Activated T-cell treated with anti-CD3 and anti-CD28 coated beads for 48 hours (primary cell): Measurements from ENCODE around the gene HTD2.
"Not testable (repeated sequence)": the region's sequence is repeated elsewhere in the genome, so short reads cannot be mapped to it uniquely, and the experiment has no call there.

Experiments used
- DNase-seq: peaks from one replicate; pipeline ENCODE4 v3.0.0-alpha.2; 2020; ENCODE audit warnings: low read depth

The HTD2 gene

DNA sequence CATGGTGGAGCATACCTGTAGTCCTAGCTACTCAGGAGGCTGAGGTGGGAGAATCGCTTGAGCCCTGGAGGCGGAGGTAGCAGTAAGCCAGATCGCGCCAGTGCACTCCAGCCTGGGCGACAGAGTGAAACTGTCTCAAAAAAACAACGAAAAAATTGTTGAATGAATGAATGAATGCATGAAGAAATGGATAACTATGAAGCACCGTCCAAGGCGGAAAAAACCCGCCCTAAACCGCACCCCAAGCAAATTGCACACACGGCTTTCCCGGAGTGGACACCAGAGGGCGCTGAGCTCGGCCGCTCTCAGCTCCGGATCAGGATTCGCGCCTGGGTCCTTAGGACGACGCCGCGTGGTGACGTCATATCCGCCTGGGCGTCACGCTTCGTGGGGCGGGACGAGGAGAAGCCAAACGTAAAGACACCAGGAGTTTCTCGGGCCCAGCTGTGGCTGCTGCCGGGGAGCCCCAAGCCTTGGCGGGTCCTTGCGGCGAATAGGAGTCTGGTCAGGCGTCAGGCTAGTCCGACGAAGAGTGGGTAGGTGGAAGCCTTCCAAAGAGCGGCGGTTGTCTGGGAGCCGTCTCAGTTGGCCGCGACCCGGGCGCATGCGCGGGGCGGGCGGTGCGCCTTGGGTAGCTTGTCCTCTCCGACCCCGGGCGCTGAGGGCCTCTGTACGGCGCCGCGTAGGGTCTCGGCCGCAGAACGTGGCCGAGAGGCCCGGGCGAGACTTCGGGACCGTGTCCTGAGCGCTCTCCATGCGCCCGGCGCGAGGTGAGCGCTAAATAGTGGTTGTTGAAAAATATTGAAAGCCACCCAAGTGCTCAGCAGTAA is at the start of gene HTD2, which contains the start of gene RPP14:
HTD2 (plus strand) TSS at position 639 of the 830 bp plus-strand sequence. CDS start 11,094 bp downstream, outside the sequence.
RPP14 (plus strand) TSS at position 364 of the 830 bp plus-strand sequence. CDS start 4,085 bp downstream, outside the sequence.
- DNase-seq: peak; percentile 97

DNA sequence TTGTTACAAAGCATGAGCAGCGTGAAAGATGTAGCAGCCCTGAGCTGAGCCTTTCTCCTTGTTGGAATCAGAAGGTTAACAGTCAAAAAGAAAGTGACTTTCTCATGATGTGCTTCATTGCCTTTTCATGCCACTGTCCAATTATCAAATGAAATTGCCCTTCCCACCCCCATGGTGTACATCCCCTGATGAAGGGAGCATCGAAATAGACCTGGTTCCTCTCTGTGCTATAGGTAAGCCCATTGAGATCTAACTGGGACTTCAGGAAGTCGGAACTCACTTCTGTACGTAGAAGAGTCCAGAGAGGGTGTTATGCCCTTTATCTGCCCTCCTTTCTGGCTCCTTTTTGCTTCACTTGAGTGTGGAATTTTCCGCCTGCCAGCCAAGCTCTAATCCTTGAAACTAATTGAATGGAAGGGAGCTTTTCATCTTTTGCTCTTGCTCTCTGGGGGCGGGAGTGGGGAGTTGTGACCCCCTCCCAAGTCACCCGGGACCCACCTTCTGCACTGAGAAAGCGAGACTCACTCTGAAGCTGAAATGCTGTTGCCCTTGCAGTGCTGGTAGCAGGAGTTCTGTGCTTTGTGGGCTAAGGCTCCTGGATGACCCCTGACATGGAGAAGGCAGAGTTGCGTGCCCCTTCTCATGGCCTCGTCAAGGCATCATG is 47.8 kb upstream of the HTD2 start:
- no peak for DNase-seq

- DNase-seq: no peak
Measured at GRCh38 chr3:58260261-58260731, 46.0 kb upstream of the HTD2 start.

DNA sequence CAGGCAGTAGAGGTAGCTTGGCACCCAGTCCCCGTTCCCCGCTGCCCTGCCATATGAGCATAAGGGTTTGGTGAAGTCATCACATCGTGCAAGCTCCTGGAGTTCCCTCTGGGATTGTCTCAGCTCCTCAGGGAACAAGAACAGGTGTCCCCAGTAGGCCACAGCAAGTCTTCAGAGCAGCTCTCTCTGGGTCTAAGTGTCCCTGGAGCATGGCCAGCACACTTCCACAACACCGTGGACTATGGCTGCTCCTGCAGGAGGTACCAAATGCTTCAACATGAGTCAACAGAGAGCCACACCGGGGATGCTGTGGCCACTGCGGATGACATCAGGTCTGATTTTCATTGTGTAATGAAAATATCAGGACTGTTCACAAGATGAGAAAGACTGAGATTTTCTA is 45.6 kb upstream of the HTD2 start:
- DNase-seq: no peak

DNA sequence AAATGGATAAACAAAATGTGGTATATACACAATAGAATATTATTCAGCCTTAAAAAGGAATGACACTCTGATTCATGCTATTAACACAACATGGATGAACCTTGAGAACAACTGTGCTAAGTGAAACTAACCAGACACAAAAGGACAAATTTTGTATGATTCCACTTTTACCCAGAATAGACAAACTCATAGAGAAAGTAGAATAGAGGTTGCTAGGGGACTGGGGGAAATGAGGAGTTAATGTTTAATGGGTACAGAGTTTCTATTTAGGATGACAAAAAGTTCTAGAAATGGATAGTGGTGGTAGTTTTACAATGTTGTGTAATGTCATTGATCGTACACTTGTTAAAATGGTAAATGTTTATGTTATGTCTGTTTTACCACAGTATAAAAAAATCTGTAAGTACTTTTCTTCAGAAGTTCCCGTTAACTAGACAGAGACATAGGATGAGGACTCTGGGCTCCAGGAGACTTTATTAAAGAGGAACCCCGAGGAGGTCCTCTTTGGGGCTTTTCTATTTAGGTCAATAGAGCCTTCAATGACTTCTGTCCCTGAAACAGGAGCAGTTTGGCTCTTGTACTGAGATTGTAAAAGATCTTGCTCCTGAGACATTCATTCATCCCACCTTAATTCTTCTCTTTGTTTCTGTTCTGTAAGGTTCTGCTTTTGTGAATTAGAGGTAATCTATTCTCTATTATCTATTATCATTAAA is 44.2 kb upstream of the HTD2 start:
- no peak for DNase-seq

DNA sequence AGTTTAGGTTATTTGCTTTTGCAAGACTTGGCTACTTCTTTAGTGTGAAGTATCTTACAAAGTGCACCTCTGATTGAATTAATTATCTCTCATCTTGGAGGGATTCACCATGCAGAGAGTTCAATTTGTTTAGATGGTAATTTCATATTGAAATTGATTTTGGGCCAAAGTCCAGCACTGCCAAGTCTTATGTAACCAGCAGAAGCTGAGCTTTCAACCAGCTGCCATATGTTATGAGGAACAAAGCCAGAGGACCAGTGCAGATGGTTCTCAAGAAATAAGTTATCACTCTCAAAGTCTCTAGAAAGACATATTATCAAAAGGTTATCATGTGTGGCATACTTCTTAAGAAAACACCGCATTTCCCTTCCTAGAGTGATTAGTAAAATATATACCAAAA is 39.7 kb upstream of the HTD2 start:
- DNase-seq: no peak

- not testable (repeated sequence) for DNase-seq
Measured at GRCh38 chr3:58267543-58267942, 38.8 kb upstream of the HTD2 start.

- no peak for DNase-seq
Measured at GRCh38 chr3:58269356-58269755, 37.0 kb upstream of the HTD2 start.

DNA sequence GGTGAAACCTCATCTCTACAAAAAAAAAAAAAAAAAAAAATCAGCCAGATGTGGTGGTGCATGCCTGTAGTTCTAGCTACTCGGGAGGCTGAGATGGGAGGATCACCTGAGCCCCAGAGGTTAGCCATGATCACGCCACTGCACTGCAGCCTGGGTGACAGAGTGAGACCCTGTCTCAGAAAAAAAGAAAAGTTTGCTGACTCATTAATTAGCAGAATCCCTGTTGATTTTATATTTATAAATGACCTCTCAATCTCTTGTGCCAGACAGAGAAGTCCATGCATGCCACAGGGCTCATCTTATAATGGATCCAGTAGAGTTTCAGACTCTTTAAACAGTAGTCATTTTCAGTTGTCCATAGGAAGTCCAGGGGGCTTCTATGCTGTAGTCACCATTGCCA is 35.8 kb upstream of the HTD2 start:
- DNase-seq: no peak

- DNase-seq: no peak
Measured at GRCh38 chr3:58271901-58272501, 34.3 kb upstream of the HTD2 start.

GRCh38 chr3:58272891-58273290 is 33.4 kb upstream of the HTD2 start:
- no peak for DNase-seq

- DNase-seq: not testable (repeated sequence)
Measured at GRCh38 chr3:58273362-58273761, 33.0 kb upstream of the HTD2 start.

DNA sequence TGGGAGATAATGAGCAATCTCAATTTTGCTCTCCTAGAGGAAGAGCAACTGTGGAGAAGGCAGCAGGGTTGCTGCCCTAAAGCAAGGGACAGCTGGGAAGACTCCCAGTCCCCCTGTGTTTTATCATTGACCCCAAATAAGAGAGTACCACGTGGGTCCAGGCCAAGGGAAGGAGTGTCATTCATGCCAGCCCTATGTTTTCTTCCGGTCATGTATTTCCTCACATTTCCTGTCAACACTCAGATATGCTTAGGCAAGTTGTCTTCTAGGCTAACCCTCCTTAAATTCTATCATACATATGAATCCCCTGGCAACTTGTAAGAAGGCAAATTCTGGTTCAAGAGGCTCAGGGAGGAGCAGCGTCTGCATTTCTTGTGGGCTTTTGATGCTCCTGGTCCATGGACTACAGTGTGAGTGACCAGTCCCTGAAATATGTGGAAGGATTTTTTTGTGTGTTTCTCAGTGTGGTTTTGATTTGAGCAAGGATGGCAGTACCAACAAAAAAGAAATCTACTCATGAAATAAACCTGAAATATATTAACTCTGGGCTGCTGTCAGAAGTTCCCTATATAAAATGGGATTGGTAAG is 32.2 kb upstream of the HTD2 start:
- DNase-seq: no peak

DNA sequence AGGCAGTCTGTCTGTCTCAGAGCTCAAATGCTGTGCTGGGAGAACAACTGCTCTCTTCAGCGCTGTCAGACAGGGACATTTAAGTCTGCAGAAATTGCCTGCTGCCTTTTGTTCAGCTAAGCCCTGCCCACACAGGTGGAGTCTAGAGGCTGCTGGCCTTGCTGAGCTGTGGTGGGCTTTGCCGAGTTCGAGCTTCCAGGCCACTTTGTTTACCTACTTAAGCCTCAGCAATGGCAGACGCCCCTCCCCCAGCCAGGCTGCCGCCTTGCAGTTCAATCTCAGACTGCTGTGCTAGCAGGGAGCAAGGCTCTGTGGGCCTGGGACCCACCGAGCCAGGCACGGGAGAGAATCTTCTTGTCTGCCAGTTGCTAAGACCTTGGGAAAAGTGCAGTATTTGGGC is 25.3 kb upstream of the HTD2 start:
- DNase-seq: no peak

GRCh38 chr3:58285334-58285733 is 21.0 kb upstream of the HTD2 start:
- no peak for DNase-seq

DNA sequence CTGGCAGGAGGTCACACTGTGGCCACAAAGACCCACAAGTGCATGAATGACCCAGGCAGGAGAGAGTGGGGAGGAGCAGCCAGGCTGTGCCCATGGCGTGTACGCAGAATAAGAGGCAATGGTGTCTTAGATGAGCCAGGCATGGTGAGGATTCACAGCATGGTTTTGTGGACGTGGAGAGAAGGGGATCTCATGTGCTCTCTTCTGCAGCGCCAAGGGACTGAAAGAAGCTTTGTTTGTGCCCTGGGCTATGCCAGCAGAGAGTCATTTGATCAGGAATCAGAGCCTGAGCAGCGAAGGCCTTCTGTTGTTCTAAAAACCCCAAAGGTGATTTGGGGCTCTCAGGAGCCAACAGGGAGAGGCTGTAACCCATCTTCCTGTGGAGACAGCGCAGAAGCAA is 19.0 kb upstream of the HTD2 start:
- DNase-seq: no peak

- no peak for DNase-seq
Measured at GRCh38 chr3:58288011-58288728, 18.1 kb upstream of the HTD2 start.

GRCh38 chr3:58288964-58289613 is 17.2 kb upstream of the HTD2 start:
- DNase-seq: not testable (repeated sequence)

- DNase-seq: not testable (repeated sequence)
Measured at GRCh38 chr3:58290446-58290845, 15.9 kb upstream of the HTD2 start.

- DNase-seq: no peak
Measured at GRCh38 chr3:58291671-58292338, 14.5 kb upstream of the HTD2 start.
